Activated CD4-positive, alpha-beta T cell treated with anti-CD3 and anti-CD28 coated beads, Interleukin-2, amount 10 ng/mL, durations not matched to agents 7 days and 5 days (primary cell): ENCODE data around the gene OR1F1. TPM values are rescaled to one million over a fixed set of nuclear protein-coding genes. Genes with fewer than 3 reads are reported as not detected.
"Not testable (repeated sequence)": the region's sequence is repeated elsewhere in the genome, so short reads cannot be mapped to it uniquely, and the experiment has no call there.

Source experiments
- CTCF ChIA-PET: fragments of 350-600 bp; sonication (Branson Sonifier 250); formaldehyde crosslinking; loops from one replicate; lab custom pipeline; 2021; ENCODE audit warnings: antibody characterized with exemption; lab: Charles Lee
- POLR2A ChIA-PET: fragments of 350-600 bp; sonication (Branson Sonifier 250); formaldehyde crosslinking; loops from one replicate; lab custom pipeline; 2021; ENCODE audit warnings: antibody characterized with exemption; lab: Charles Lee
- DNase-seq: peaks from one replicate; pipeline ENCODE4 v3.0.0-alpha.2; 2020
- H3K27ac Mint-ChIP-seq: one replicate; pipeline ENCODE4 v1.8.0; 2021; ENCODE audit warnings: mild to moderate bottlenecking, moderate library complexity, mixed read lengths
- H3K27me3 Mint-ChIP-seq: one replicate; pipeline ENCODE4 v1.8.0; 2021; ENCODE audit warnings: mixed read lengths
- H3K36me3 Mint-ChIP-seq: one replicate; pipeline ENCODE4 v1.8.0; 2021; ENCODE audit warnings: low read depth, mixed read lengths
- H3K4me1 Mint-ChIP-seq: one replicate; pipeline ENCODE4 v1.8.0; 2021; ENCODE audit warnings: mixed read lengths
- H3K4me3 Mint-ChIP-seq: one replicate; pipeline ENCODE4 v1.8.0; 2021; ENCODE audit warnings: mild to moderate bottlenecking, moderate library complexity, mixed read lengths
- H3K9me3 Mint-ChIP-seq: one replicate; pipeline ENCODE4 v1.8.0; 2021; ENCODE audit warnings: mixed read lengths
- total RNA-seq, 2 experiments: library from RNA; stranded (reverse); gene quantifications; one replicate each; pipeline ENCODE4 v1.2.3, GENCODE V29; 2021

The OR1F1 gene
- total RNA-seq, 2 experiments from 2014 or later = not detected

GRCh38 chr16:3170440-3171180 is 17.4 kb upstream of the OR1F1 start:
- peaks cover 4% of the 10 kb centered on the region for H3K36me3 Mint-ChIP-seq
- peak; percentile 35 for DNase-seq

GRCh38 chr16:3171181-3171854 is 16.7 kb upstream of the OR1F1 start:
- Mint-ChIP-seq H3K4me1 (peaks cover 29% of the 10 kb centered on the region), H3K36me3 (peaks cover 4% of the 10 kb centered on the region), H3K9me3 (no peaks in the 10 kb centered on the region), H3K4me3 (peak overlapping the region; percentile 55), H3K27me3 (peaks cover 74% of the 10 kb centered on the region), H3K27ac (peak overlapping the region; percentile 41)
- ChIA-PET POLR2A (interaction anchor here (0.6 kb wide), 1 partner anchor 135 kb away, joined by 3 read pairs; no protein-coding TSS in a partner anchor), CTCF (interaction anchor here (0.9 to 2.4 kb wide), 13 partner anchors 10 to 143 kb away, joined by 3 to 8 read pairs (median 3); partner anchors contain the start of gene OR1F1)
- peak; percentile 23 for DNase-seq

More at GRCh38 chr16:3170440-3171180, 17.4 kb upstream of the OR1F1 start:
- POLR2A ChIA-PET = interaction anchor here (0.6 kb wide), 1 partner anchor 136 kb away, joined by 3 read pairs; no protein-coding TSS in a partner anchor
- Mint-ChIP-seq H3K9me3 (no peaks in the 10 kb centered on the region), H3K27me3 (peaks cover 67% of the 10 kb centered on the region), H3K4me1 (peaks cover 33% of the 10 kb centered on the region), H3K4me3 (peak overlapping the region; percentile 55), H3K27ac (peak overlapping the region; percentile 41)
- CTCF ChIA-PET = interaction anchor here (1.0 to 2.4 kb wide), 8 partner anchors 10 to 142 kb away, joined by 3 to 8 read pairs (median 4); no protein-coding TSS in a partner anchor

GRCh38 chr16:3171855-3172593 is 16.0 kb upstream of the OR1F1 start:
- ChIA-PET POLR2A (no interaction called here), CTCF (interaction anchor here (0.7 to 2.7 kb wide), 13 partner anchors 12 to 144 kb away, joined by 3 to 9 read pairs (median 3); partner anchors contain the start of genes OR1F1 and ZNF200)
- Mint-ChIP-seq H3K27me3 (peaks cover 78% of the 10 kb centered on the region), H3K4me1 (peaks cover 29% of the 10 kb centered on the region), H3K4me3 (peak overlapping the region; percentile 55), H3K9me3 (no peaks in the 10 kb centered on the region), H3K36me3 (peaks cover 4% of the 10 kb centered on the region), H3K27ac (no peak overlapping the region)
- no peak for DNase-seq

GRCh38 chr16:3173892-3174617 is 13.9 kb upstream of the OR1F1 start:
- ChIA-PET POLR2A (no interaction called here), CTCF (interaction anchor here (0.7 to 2.7 kb wide), 7 partner anchors 9 to 291 kb away, joined by 3 to 9 read pairs (median 3); partner anchors contain the start of genes TNFRSF12A and ZNF200)
- DNase-seq = no peak
- Mint-ChIP-seq H3K4me3 (peak overlapping the region; percentile 26), H3K4me1 (peaks cover 29% of the 10 kb centered on the region), H3K27ac (no peak overlapping the region), H3K36me3 (peaks cover 4% of the 10 kb centered on the region), H3K27me3 (peaks cover 81% of the 10 kb centered on the region), H3K9me3 (no peaks in the 10 kb centered on the region)

GRCh38 chr16:3174618-3175148 is 13.3 kb upstream of the OR1F1 start:
- no peak for DNase-seq
- Mint-ChIP-seq H3K4me1 (peaks cover 29% of the 10 kb centered on the region), H3K27me3 (peaks cover 81% of the 10 kb centered on the region), H3K4me3 (no peak overlapping the region), H3K27ac (no peak overlapping the region), H3K36me3 (peaks cover 4% of the 10 kb centered on the region), H3K9me3 (no peaks in the 10 kb centered on the region)
- ChIA-PET CTCF (interaction anchor here (0.7 to 2.7 kb wide), 4 partner anchors 43 to 290 kb away, joined by 3 to 9 read pairs (median 5); partner anchors contain the start of gene ZNF200), POLR2A (no interaction called here)

- H3K4me3 Mint-ChIP-seq = no peak overlapping the region
- peaks cover 29% of the 10 kb centered on the region for H3K4me1 Mint-ChIP-seq
- no peak overlapping the region for H3K27ac Mint-ChIP-seq
- DNase-seq = no peak
- ChIA-PET POLR2A (no interaction called here), CTCF (interaction anchor here (1.0 kb wide), 1 partner anchor 122 kb away, joined by 3 read pairs; no protein-coding TSS in a partner anchor)
- H3K9me3 Mint-ChIP-seq = no peaks in the 10 kb centered on the region
- H3K36me3 Mint-ChIP-seq = peaks cover 4% of the 10 kb centered on the region
- peaks cover 82% of the 10 kb centered on the region for H3K27me3 Mint-ChIP-seq
Measured at GRCh38 chr16:3175157-3176093, 12.6 kb upstream of the OR1F1 start.

- Mint-ChIP-seq H3K9me3 (peaks cover 8% of the 10 kb centered on the region), H3K27me3 (peaks cover 89% of the 10 kb centered on the region), H3K4me3 (no peak overlapping the region), H3K36me3 (peaks cover 10% of the 10 kb centered on the region), H3K27ac (no peak overlapping the region), H3K4me1 (peaks cover 17% of the 10 kb centered on the region)
- ChIA-PET POLR2A (no interaction called here), CTCF (interaction anchor here (0.6 kb wide), 1 partner anchor 362 kb away, joined by 3 read pairs; no protein-coding TSS in a partner anchor)
- DNase-seq = no peak
Measured at GRCh38 chr16:3179651-3180050, 8.4 kb upstream of the OR1F1 start.

- peaks cover 17% of the 10 kb centered on the region for H3K4me1 Mint-ChIP-seq
- peaks cover 9% of the 10 kb centered on the region for H3K9me3 Mint-ChIP-seq
- H3K27ac Mint-ChIP-seq = no peak overlapping the region
- peaks cover 10% of the 10 kb centered on the region for H3K36me3 Mint-ChIP-seq
- CTCF ChIA-PET = no interaction called here
- no peak for DNase-seq
- no peak overlapping the region for H3K4me3 Mint-ChIP-seq
- POLR2A ChIA-PET = no interaction called here
- peaks cover 84% of the 10 kb centered on the region for H3K27me3 Mint-ChIP-seq
Measured at GRCh38 chr16:3180445-3180878, 7.5 kb upstream of the OR1F1 start.

- H3K36me3 Mint-ChIP-seq, POLR2A ChIA-PET, DNase-seq: not testable (repeated sequence)
- CTCF ChIA-PET = interaction anchor here (0.5 to 2.4 kb wide), 6 partner anchors 10 to 124 kb away, joined by 3 to 10 read pairs (median 4); no protein-coding TSS in a partner anchor
- H3K4me1 Mint-ChIP-seq = peaks cover 19% of the 10 kb centered on the region
- H3K4me3 Mint-ChIP-seq = peak overlapping the region; percentile 61
- peaks cover 15% of the 10 kb centered on the region for H3K9me3 Mint-ChIP-seq
- peak overlapping the region; percentile 71 for H3K27ac Mint-ChIP-seq
- peaks cover 86% of the 10 kb centered on the region for H3K27me3 Mint-ChIP-seq
Measured at GRCh38 chr16:3182293-3182607, 5.8 kb upstream of the OR1F1 start.

- peaks cover 25% of the 10 kb centered on the region for H3K4me1 Mint-ChIP-seq
- peak overlapping the region; percentile 61 for H3K4me3 Mint-ChIP-seq
- peaks cover 88% of the 10 kb centered on the region for H3K27me3 Mint-ChIP-seq
- CTCF ChIA-PET = interaction anchor here (0.8 to 2.4 kb wide), 10 partner anchors 9 to 124 kb away, joined by 3 to 10 read pairs (median 4); no protein-coding TSS in a partner anchor
- H3K27ac Mint-ChIP-seq = peak overlapping the region; percentile 71
- H3K9me3 Mint-ChIP-seq = peaks cover 20% of the 10 kb centered on the region
- POLR2A ChIA-PET = no interaction called here
- no peak for DNase-seq
- H3K36me3 Mint-ChIP-seq = peaks cover 14% of the 10 kb centered on the region
Measured at GRCh38 chr16:3182608-3183444, 5.2 kb upstream of the OR1F1 start.
